HEK293 (cell line): ENCODE results near the gene LGALSL.

Experiments used
- CTCF ChIP-seq: fragments of 450-650 bp; formaldehyde crosslinking; IDR thresholded peaks from 2 replicates; pipeline ENCODE4 v1.5.1; 2016; ENCODE audit warnings: missing biosample characterization, missing genetic modification characterization
- HOXA7 ChIP-seq: sonication (generic); formaldehyde crosslinking; IDR thresholded peaks from 2 replicates; pipeline ENCODE4 v1.8.1; 2022; ENCODE audit warnings: missing genetic modification reagents, borderline replicate concordance
- PRDM2 ChIP-seq: fragments of 450-650 bp; formaldehyde crosslinking; IDR thresholded peaks from 2 replicates; pipeline ENCODE4 v1.5.1; 2016; ENCODE audit warnings: missing biosample characterization, missing genetic modification characterization, borderline replicate concordance
- PRDM4 ChIP-seq: fragments of 450-650 bp; formaldehyde crosslinking; IDR thresholded peaks from 2 replicates; pipeline ENCODE4 v1.5.1; 2017; ENCODE audit warnings: missing biosample characterization, missing genetic modification characterization
- REST ChIP-seq: fragments of 450-650 bp; formaldehyde crosslinking; IDR thresholded peaks from 2 replicates; pipeline ENCODE4 v1.5.1; 2016; ENCODE audit warnings: missing biosample characterization, missing genetic modification characterization
- ZBTB49 ChIP-seq: fragments of 450-650 bp; formaldehyde crosslinking; IDR thresholded peaks from 2 replicates; pipeline ENCODE4 v1.5.1; 2016; ENCODE audit warnings: missing biosample characterization, missing genetic modification characterization, low read depth
- ZFP3 ChIP-seq: fragments of 450-650 bp; formaldehyde crosslinking; IDR thresholded peaks from 2 replicates; pipeline ENCODE4 v1.5.1; 2016; ENCODE audit warnings: low read depth, missing biosample characterization, missing genetic modification characterization
- ZNF513 ChIP-seq: fragments of 450-650 bp; IDR thresholded peaks from 2 replicates; pipeline ENCODE4 v1.5.1; 2018; ENCODE audit warnings: missing biosample characterization, missing genetic modification characterization
- ZNF560 ChIP-seq: fragments of 450-650 bp; formaldehyde crosslinking; IDR thresholded peaks from 2 replicates; pipeline ENCODE4 v1.5.1; 2017; ENCODE audit warnings: missing biosample characterization, missing genetic modification characterization, borderline replicate concordance
- ZNF610 ChIP-seq: fragments of 450-650 bp; formaldehyde crosslinking; IDR thresholded peaks from 2 replicates; pipeline ENCODE4 v1.5.1; 2016; ENCODE audit warnings: missing biosample characterization, missing genetic modification characterization, borderline replicate concordance
- ZNF837 ChIP-seq: fragments of 450-650 bp; formaldehyde crosslinking; IDR thresholded peaks from 2 replicates; pipeline ENCODE4 v1.5.1; 2016; ENCODE audit warnings: missing biosample characterization, missing genetic modification characterization
- ZNF843 ChIP-seq: fragments of 450-650 bp; formaldehyde crosslinking; IDR thresholded peaks from 2 replicates; pipeline ENCODE4 v1.5.1; 2016; ENCODE audit warnings: missing biosample characterization, missing genetic modification characterization

- TF ChIP-seq ZNF610 (no peak), ZNF560 (no peak), REST (tag by site-specific recombination) (no peak), CTCF (tag by site-specific recombination) (no peak), PRDM2 (tag by site-specific recombination) (no peak), ZNF837 (tag by site-specific recombination) (no peak), HOXA7 (no peak), ZNF843 (tag by site-specific recombination) (no peak), ZBTB49 (no peak), PRDM4 (no peak), ZFP3 (tag by site-specific recombination) (no peak), ZNF513 (tag by site-specific recombination) (no peak)
These were observed 6.5 kb upstream of the LGALSL start for GRCh38 chr2:64447317-64448040.
